Measurements from ENCODE around the gene MAP1B.

Gene MAP1B

DNA sequence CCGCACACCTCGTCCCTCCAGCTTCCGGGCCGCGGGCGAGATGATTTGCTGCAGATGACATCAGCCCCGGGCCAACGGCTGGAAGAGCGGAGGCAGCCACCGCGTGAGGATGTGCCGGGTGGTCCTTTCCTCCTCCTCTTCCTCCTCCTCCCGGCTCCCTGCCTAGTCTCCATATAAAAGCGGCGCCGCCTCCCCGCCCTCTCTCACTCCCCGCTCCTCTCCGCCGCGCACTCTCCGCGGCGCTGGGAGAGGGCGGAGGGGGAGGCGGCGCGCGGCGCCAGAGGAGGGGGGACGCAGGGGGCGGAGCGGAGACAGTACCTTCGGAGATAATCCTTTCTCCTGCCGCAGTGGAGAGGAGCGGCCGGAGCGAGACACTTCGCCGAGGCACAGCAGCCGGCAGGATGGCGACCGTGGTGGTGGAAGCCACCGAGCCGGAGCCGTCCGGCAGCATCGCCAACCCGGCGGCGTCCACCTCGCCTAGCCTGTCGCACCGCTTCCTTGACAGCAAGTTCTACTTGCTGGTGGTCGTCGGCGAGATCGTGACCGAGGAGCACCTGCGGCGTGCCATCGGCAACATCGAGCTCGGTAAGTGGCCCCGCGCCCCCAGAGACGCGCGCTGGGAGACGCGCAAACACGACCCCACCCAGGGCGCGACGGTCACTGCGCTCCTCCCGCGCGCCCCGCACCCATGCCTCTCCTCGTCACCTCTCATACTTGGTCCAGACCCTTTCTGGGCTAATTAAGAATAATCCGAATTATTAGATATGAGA lies at the start of gene MAP1B:
TSS of gene MAP1B (plus strand) at position 345 of the 770 bp plus-strand sequence. CDS start at position 402, 57 bp downstream.
- DNase-seq (ENCODE audit: low spot score) = peak; percentile 49
- TF ChIP-seq, protein P1, sequence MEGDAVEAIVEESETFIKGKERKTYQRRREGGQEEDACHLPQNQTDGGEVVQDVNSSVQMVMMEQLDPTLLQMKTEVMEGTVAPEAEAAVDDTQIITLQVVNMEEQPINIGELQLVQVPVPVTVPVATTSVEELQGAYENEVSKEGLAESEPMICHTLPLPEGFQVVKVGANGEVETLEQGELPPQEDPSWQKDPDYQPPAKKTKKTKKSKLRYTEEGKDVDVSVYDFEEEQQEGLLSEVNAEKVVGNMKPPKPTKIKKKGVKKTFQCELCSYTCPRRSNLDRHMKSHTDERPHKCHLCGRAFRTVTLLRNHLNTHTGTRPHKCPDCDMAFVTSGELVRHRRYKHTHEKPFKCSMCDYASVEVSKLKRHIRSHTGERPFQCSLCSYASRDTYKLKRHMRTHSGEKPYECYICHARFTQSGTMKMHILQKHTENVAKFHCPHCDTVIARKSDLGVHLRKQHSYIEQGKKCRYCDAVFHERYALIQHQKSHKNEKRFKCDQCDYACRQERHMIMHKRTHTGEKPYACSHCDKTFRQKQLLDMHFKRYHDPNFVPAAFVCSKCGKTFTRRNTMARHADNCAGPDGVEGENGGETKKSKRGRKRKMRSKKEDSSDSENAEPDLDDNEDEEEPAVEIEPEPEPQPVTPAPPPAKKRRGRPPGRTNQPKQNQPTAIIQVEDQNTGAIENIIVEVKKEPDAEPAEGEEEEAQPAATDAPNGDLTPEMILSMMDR (IDR thresholded peaks at IDR 0.05; ENCODE audit: extremely low read depth, missing control alignments) = no peak

DNA sequence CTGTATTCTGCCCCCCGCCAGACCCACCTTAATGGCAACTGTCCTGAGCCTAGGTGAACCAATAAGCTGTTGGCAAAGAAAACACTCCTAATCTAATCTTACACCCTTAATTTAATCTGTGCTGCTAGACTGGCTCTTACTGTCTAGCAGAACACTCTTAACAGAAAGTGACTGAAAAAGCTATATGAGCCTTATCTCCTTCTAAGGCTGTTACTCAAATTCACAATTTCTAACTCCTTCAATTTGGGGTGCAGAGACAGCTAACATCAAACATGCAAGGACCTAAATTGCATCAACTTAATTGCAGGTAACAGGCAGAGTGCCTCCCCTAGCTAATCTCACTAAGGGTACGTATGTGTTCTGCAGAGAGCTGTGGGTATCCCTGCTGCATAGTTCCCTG lies 49.5 kb upstream of the MAP1B start:
- TF ChIP-seq, protein P1 (IDR thresholded peaks at IDR 0.05; ENCODE audit: extremely low read depth, missing control alignments) = no peak
- no peak for DNase-seq (ENCODE audit: low spot score)

DNA sequence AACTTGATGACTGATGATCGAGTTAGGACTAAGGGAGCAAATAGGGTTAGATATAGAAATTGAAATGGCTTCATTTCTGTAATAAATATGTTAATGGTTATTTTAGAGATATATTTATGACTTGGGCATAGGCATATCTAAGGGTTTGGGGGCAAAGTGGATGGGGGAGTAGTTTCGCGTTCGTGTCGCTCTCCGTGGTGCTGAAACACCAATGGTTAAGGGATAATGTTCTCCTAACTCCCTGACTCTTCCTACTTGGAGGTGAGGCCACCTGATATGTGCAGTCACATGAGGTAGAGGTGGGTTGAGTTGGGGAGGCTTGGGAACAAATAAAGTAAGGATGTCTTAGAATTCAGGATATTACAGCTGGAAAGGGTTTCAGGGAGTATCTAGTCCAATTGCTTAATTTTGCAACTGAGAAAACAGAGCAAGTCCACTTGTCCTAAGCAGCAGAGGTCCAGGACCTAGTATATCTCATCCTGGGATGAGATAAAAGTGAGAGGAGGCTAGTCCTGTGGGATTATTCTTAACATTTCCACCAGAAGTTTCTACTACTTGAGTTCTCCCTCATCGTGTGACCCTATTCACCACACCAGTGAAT lies 44.0 kb upstream of the MAP1B start:
- DNase-seq (ENCODE audit: low spot score) = peak; percentile 9
- TF ChIP-seq, protein P1 (IDR thresholded peaks at IDR 0.05; ENCODE audit: extremely low read depth, missing control alignments) = no peak

DNA sequence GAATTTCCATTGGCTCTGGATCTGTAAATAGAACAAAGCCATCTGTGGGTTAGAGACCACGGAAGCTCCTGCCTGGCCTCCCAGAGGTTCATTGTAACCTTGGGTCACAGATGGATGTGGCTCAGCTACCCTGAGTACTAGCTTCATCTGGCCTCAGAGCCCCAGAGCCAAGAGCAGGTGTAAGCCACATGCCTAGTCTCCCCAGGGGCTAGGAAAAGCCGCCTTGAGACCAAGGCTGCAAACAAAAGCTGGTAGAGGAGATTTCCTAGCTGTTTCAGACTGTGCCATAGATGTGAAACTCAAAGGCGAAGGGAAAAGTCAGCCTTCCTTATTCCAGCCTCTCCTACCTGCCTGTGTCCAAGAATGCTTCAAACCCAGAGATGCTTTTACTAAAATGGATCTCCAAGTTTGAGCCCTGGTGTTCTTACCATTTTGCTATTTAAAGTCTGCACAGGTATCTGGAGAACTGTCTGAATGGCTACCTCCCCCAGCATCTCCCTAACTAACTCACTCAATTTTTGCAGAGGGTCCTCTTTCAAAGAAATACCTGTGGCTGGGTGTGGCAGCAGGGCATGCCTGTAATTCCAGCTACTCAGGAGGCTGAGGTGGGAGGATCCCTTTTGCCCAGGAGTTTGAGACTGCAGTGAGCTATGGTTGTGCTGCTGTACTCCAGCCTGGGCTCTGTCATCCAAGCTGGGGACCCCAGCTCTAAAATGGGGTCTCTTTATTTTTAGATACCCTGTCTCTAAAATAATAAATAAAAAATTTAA lies 42.3 kb upstream of the MAP1B start:
- no peak for DNase-seq (ENCODE audit: low spot score)
- TF ChIP-seq, protein P1 (IDR thresholded peaks at IDR 0.05; ENCODE audit: extremely low read depth, missing control alignments) = no peak

DNA sequence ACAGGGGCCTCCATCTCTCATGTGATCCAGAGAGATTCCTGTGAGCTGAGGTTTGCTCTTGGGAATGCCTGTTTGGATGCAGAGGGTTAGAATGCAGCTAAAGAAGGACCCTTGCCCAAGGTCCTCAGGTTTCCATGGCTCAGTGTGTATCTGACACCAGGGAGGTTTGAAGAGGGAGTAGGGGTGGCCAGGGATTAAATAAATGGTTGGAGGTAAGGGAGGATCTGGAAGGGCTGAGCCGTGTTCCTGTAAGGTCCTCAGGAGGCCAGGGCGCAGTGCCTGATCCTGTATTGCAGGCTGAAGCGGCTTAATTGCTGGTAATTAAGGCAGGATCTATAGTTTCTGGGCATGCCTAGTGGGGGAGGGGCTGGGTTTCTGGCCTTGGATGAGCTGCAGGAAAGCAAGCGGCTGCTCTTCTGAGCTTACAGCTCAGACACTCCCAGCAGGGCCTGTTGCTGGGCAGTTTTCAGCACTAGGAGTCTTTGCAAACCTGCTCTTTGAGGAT lies 41.5 kb upstream of the MAP1B start:
- TF ChIP-seq, protein P1 (IDR thresholded peaks at IDR 0.05; ENCODE audit: extremely low read depth, missing control alignments) = no peak
- no peak for DNase-seq (ENCODE audit: low spot score)

DNA sequence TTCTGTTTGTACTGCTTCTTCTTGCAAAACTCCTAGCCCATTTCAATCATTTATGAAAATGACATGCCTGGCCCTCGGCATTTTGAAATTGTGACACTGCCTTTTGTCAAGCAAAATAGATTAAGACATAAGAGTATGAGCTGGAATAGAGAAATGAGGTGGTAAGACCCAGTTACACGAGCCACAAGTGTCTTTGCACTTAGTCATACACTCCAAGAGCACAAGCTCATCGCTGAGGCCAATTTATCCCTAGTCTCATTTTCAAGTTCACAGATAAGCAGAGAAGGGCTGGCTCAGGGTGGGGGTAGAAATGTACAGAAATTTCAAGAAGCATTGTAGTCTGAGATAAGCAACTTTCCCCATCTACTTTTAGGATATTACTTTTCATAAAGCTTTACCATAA lies 40.6 kb upstream of the MAP1B start:
- TF ChIP-seq, protein P1 (IDR thresholded peaks at IDR 0.05; ENCODE audit: extremely low read depth, missing control alignments) = no peak
- DNase-seq (ENCODE audit: low spot score) = no peak

Measured in GM20000 (cell line).